Muscle layer of duodenum (tissue), 2 donors: ENCODE results near the gene CGNL1.

ENCODE experiments used
- H3K27ac ChIP-seq: one replicate; pipeline ENCODE4 v1.7.0; 2013; ENCODE audit warnings: mild to moderate bottlenecking, low read length
- H3K27me3 ChIP-seq: one replicate; pipeline ENCODE4 v1.7.0; 2013; ENCODE audit warnings: low read depth, mild to moderate bottlenecking, control low read depth, low read length
- H3K36me3 ChIP-seq, 2 donors: one replicate each; pipeline ENCODE4 v1.7.0; 2013; ENCODE audit warnings: low read length in 2 of 2, control low read depth in 1 of 2, mild to moderate bottlenecking in 1 of 2; ENCODE audit not compliant: insufficient read depth in 2 of 2, control insufficient read depth in 1 of 2
- H3K4me1 ChIP-seq, 2 donors: one replicate each; pipeline ENCODE4 v1.7.0; 2013; ENCODE audit warnings: low read length in 2 of 2, mild to moderate bottlenecking in 2 of 2, control low read depth in 1 of 2, moderate library complexity in 1 of 2; ENCODE audit not compliant: insufficient read depth in 2 of 2, control insufficient read depth in 1 of 2
- H3K4me3 ChIP-seq, 2 donors: one replicate each; pipeline ENCODE4 v1.7.0; 2013; ENCODE audit warnings: low read length in 2 of 2, low read depth in 1 of 2, mild to moderate bottlenecking in 1 of 2
- H3K9me3 ChIP-seq, 2 donors: one replicate each; pipeline ENCODE4 v1.7.0; 2013; ENCODE audit warnings: low read length in 2 of 2, control low read depth in 1 of 2, mild to moderate bottlenecking in 1 of 2; ENCODE audit not compliant: control insufficient read depth in 1 of 2
- donor health status: healthy.

CGNL1 gene

DNA sequence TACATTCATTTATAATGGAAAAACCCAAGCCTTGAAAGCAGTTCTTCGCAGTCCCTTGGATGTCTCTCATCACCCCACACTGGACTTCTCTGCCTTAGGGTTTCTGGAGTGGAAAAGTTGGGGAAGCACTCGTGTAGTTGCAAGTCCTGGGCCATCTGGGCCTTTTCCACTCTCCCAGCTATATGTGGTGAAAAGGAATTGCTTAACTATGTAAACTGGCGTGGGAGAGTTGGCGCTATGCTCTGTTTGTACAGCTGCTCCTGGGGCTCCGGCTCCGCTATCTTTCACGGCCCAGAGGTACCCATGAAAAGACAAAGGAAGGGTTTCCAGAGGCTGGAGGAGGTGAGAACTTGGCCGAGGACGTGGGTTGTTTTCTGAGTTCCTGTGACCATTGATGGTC is 134.3 kb downstream of the CGNL1 start:
- no peak overlapping the region for H3K4me3 ChIP-seq
- H3K9me3 ChIP-seq: no peaks in the 10 kb centered on the region
- no peaks in the 10 kb centered on the region for H3K4me1 ChIP-seq
- no peaks in the 10 kb centered on the region for H3K36me3 ChIP-seq
- no peaks in the 10 kb centered on the region for H3K27me3 ChIP-seq
- H3K27ac ChIP-seq: no peak overlapping the region

DNA sequence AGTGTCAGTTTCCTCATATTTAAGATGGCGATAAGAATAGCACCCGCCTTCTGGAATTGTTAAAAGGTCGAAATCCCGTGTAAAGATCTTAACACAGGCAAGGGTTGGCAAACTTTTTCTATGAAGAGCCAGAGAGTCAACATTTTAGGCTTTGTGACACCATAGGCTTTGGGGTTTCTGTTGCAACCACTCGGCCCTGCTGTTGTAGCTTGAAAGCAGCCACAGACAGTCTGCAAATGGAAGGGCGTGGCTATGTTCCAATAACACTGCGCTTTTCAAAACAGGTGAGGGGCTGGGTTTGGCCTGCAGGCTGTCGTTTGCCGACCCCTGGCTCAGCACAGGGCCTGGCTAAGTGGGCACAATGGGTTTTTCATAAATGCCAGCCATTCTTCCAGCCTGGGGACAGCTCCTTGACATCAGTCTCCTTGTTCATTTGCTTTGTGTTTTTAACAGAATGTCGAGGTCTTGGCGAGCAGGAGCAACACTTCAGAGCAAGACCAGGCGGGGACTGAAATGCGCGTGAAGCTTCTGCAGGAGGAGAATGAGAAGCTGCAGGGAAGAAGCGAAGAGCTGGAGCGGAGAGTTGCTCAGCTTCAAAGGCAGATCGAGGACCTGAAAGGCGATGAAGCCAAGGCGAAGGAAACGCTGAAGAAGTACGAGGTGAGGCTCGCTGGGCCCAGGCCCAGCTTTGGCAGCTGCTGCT is 140.2 kb downstream of the CGNL1 start:
- Histone ChIP-seq H3K4me1 (no peaks in the 10 kb centered on the region), H3K27me3 (no peaks in the 10 kb centered on the region), H3K9me3 (no peaks in the 10 kb centered on the region), H3K36me3 (no peaks in the 10 kb centered on the region), H3K4me3 (no peak overlapping the region), H3K27ac (no peak overlapping the region)

- no peak overlapping the region for H3K27ac ChIP-seq
- H3K4me1 ChIP-seq: no peaks in the 10 kb centered on the region
- no peaks in the 10 kb centered on the region for H3K27me3 ChIP-seq
- no peaks in the 10 kb centered on the region for H3K36me3 ChIP-seq
- no peaks in the 10 kb centered on the region for H3K9me3 ChIP-seq
- H3K4me3 ChIP-seq: no peak overlapping the region
Observed at GRCh38 chr15:57517030-57517671, 140.8 kb downstream of the CGNL1 start.

DNA sequence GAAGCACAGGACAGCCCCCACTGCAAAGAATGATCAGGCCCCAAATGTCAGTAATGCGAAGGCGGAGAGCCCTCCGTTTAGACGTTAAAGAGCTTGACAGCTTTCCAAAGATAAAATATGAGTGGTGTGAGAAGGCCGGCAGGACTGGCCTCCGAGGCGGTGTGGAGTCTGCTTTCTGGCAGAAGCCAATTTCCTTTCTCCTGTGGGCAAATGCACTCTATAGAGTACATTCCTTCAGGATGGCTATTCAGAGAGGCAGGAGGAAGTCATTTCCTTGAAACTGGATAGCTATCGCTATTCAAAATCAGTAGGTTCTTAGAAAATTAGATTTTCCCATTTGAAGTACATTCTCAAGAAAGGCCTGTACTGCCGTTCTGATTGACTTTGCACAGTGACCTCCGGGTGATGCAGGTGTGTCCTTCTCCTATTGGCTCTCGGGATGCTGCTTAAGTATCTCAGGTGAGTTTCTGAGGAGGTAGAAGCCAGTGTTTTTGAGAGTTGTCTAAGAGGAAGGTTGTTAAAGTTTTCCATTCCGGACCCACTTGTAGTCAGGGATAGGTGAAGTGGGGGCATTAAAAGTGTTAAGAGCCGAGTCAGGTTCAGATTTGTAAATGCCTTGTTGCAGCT is 142.6 kb downstream of the CGNL1 start:
- Histone ChIP-seq H3K27ac (no peak overlapping the region), H3K4me3 (no peak overlapping the region), H3K9me3 (no peaks in the 10 kb centered on the region), H3K27me3 (no peaks in the 10 kb centered on the region), H3K4me1 (no peaks in the 10 kb centered on the region), H3K36me3 (no peaks in the 10 kb centered on the region)

GRCh38 chr15:57519806-57520205 is 143.5 kb downstream of the CGNL1 start:
- no peak overlapping the region for H3K27ac ChIP-seq
- no peak overlapping the region for H3K4me3 ChIP-seq
- no peaks in the 10 kb centered on the region for H3K4me1 ChIP-seq
- no peaks in the 10 kb centered on the region for H3K36me3 ChIP-seq
- no peaks in the 10 kb centered on the region for H3K27me3 ChIP-seq
- no peaks in the 10 kb centered on the region for H3K9me3 ChIP-seq

DNA sequence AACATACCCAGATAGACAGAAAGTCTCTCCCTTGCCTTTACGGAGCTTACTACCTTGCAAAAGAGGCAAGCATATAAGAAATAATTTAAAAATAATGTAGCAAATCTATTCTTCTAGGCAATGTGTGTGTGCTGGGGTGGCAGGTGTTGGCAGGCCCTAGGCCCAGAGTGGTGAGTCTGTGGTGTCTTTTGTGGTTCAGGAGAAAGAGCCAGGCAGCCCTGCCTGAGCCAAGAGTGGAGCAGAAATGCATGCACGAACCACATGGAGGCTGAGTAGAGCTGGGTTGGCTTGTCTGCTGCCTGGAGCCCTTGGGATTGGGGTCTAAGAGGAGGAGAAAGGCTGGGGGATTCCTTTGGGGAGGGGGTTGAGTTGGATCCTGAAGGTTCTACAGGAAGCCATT is 145.2 kb downstream of the CGNL1 start:
- Histone ChIP-seq H3K36me3 (no peaks in the 10 kb centered on the region), H3K4me3 (no peak overlapping the region), H3K27ac (no peak overlapping the region), H3K4me1 (no peaks in the 10 kb centered on the region), H3K27me3 (no peaks in the 10 kb centered on the region), H3K9me3 (no peaks in the 10 kb centered on the region)

GRCh38 chr15:57522148-57522547 is 145.8 kb downstream of the CGNL1 start:
- H3K36me3 ChIP-seq: no peaks in the 10 kb centered on the region
- H3K27ac ChIP-seq: no peak overlapping the region
- H3K4me1 ChIP-seq: peaks cover 0 to 2% of the 10 kb centered on the region in 2 donors
- H3K9me3 ChIP-seq: no peaks in the 10 kb centered on the region
- no peak overlapping the region for H3K4me3 ChIP-seq
- H3K27me3 ChIP-seq: no peaks in the 10 kb centered on the region

DNA sequence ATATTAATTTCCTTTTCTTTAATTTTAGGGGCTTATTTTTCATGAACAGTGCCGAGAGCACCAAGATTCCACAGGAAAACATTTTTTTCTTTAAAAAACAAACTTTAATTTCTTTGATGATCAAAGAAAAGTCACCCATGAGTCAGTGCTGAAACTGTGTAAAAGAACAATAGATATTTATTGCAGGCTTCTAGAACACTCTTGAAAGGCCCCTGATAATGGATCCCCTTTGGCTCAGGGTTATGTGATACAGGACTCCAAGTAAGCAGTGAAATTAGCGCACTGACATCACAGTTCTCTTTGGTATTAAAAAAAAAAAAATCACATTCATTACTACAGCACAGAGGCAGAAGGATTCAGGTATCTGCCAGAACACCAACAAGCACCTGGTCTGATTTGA is 149.3 kb downstream of the CGNL1 start:
- Histone ChIP-seq H3K9me3 (no peaks in the 10 kb centered on the region), H3K4me1 (peaks cover 0 to 5% of the 10 kb centered on the region in 2 donors), H3K27ac (no peak overlapping the region), H3K36me3 (no peaks in the 10 kb centered on the region), H3K4me3 (no peak overlapping the region), H3K27me3 (no peaks in the 10 kb centered on the region)

DNA sequence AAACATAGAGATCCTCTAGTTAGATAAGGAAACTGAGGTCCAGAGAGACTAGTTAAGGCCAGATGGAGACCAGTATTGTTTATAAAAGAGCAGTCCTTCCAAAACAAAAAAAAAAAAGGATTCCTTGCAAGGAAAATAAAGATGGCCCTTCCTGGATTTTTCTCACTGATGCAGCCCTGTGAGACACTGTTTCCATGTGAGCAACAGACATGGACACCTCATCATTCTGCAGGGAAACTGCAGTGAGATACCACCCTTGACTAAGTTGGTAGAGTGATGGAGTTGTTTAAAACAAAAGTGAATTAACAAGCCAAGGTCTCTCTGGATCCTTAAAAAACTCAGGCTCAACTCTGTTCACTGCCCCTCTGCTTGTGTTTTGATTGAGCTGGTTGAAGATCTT is 149.8 kb downstream of the CGNL1 start:
- Histone ChIP-seq H3K9me3 (no peaks in the 10 kb centered on the region), H3K4me1 (peaks cover 0 to 5% of the 10 kb centered on the region in 2 donors), H3K27me3 (no peaks in the 10 kb centered on the region), H3K36me3 (no peaks in the 10 kb centered on the region), H3K27ac (no peak overlapping the region), H3K4me3 (no peak overlapping the region)

DNA sequence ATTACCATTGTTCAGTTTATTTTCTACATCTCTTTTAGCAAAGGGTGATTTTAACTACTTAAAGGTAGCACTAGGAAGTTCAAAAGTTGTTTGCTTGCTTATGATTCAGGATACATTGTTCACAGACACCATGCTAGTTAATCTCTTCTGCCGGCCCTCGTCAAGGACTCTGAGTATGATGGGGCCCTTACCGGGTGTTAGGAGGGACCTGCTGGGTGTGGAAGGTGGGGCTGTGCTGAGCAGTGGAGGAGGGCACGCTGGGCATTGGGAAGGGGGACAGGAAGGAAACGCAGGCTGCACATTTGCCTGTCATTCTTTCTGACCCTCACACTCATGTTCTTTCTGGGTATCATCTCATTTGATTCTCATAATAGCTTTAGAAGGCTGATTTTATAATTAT is 150.3 kb downstream of the CGNL1 start:
- H3K27ac ChIP-seq: no peak overlapping the region
- H3K27me3 ChIP-seq: no peaks in the 10 kb centered on the region
- no peaks in the 10 kb centered on the region for H3K36me3 ChIP-seq
- peaks cover 0 to 5% of the 10 kb centered on the region in 2 donors for H3K4me1 ChIP-seq
- no peak overlapping the region for H3K4me3 ChIP-seq
- H3K9me3 ChIP-seq: no peaks in the 10 kb centered on the region

DNA sequence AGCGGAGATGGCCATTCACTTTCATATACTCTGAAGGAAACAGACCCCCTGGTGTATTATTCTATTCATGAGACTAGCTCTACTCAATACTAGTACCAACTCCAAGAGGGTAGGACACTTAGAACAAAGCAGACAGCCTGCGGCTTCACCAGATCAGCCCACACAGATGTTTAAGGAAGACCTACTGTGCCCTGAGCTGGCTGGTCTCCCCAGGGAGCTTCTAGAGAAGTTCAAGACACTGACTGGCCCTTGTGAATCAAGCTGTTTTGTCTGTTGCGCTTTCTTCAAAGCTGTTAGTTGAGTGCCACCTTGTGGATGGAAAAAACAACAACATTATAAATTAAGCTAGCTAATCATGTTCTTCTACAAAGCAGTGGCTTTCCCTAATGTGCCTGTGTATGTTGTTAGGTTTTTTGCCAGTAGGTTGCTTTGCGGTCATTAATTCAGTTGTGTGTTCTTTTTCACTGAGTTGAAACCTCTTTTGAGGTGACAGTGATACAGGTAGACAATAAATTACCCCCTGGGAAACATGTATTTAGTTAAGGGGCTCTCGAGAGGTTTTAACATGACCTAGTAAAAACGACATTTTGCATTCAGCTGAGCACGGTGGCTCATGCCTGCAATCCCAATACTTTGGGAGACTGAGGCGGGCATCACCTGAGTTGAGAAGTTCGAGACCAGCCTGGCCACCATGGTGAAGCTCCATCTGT is 151.2 kb downstream of the CGNL1 start:
- H3K36me3 ChIP-seq: no peaks in the 10 kb centered on the region

More for the DNA sequence above, 151.2 kb downstream of the CGNL1 start:
- Histone ChIP-seq H3K27me3 (no peaks in the 10 kb centered on the region), H3K4me3 (no peak overlapping the region), H3K27ac (no peak overlapping the region), H3K4me1 (peaks cover 0 to 5% of the 10 kb centered on the region in 2 donors), H3K9me3 (no peaks in the 10 kb centered on the region)
